Upper lobe of left lung (tissue), 6 donors: Measurements from ENCODE around the gene C17orf75. TPM values are rescaled to one million over a fixed set of nuclear protein-coding genes. Genes with fewer than 3 reads are reported as not detected.
"Not testable (repeated sequence)": the region's sequence is repeated elsewhere in the genome, so short reads cannot be mapped to it uniquely, and the experiment has no call there.

ENCODE experiments used
- ATAC-seq, 2 donors: fragments of 200-7000 bp; cut with Tn5 transposase; one replicate each; pipeline ENCODE4 v1.9.1; 2022; ENCODE audit warnings: mild to moderate bottlenecking in 2 of 2, moderate library complexity in 2 of 2; ENCODE audit not compliant: low FRiP score in 2 of 2
- DNase-seq, 2 donors: peaks; one replicate each; pipeline ENCODE4 v3.0.0-alpha.2; 2019 to 2020
- H3K27ac ChIP-seq, 4 donors: fragments of 200-600 bp; sonication (generic); one replicate each; pipeline ENCODE4 v1.5.1; 2016 to 2019
- H3K27me3 ChIP-seq, 4 donors: fragments of 200-600 bp; sonication (generic); one replicate each; pipeline ENCODE4 v1.5.1; 2017 to 2019
- H3K36me3 ChIP-seq, 4 donors: fragments of 200-600 bp; sonication (generic); one replicate each; pipeline ENCODE4 v1.5.1; 2016 to 2019
- H3K4me1 ChIP-seq, 4 donors: fragments of 200-600 bp; sonication (generic); one replicate each; pipeline ENCODE4 v1.5.1; 2018 to 2019
- H3K4me3 ChIP-seq, 4 donors: fragments of 200-600 bp; sonication (generic); one replicate each; pipeline ENCODE4 v1.5.1; 2017 to 2019; ENCODE audit warnings: mild to moderate bottlenecking in 2 of 4, moderate library complexity in 1 of 4
- H3K9me3 ChIP-seq, 4 donors: fragments of 200-600 bp; sonication (generic); one replicate each; pipeline ENCODE4 v1.5.1; 2018 to 2019
- CTCF ChIP-seq, 6 experiments: fragments of 450-650 bp in 4 of 6; fragments of 200-600 bp in 2 of 6; sonication (generic) in 2 of 6; IDR thresholded peaks; one replicate each; pipeline ENCODE4 v1.5.1; 2016 to 2019; ENCODE audit warnings: antibody characterized with exemption in 6 of 6
- EP300 ChIP-seq, 4 donors: sonication (generic); formaldehyde crosslinking; IDR thresholded peaks; one replicate each; pipeline ENCODE4 v1.5.1; 2017; ENCODE audit warnings: antibody characterized with exemption in 4 of 4, control low read depth in 2 of 4
- POLR2A ChIP-seq, 4 donors: fragments of 450-650 bp; IDR thresholded peaks; one replicate each; pipeline ENCODE4 v1.5.1; 2016 to 2017; ENCODE audit warnings: antibody characterized with exemption in 4 of 4, mild to moderate bottlenecking in 2 of 4
- POLR2AphosphoS5 ChIP-seq, 2 donors: sonication (generic); formaldehyde crosslinking; IDR thresholded peaks; one replicate each; pipeline ENCODE4 v1.5.1; 2017; ENCODE audit warnings: antibody characterized with exemption in 2 of 2
- WGBS, 2 donors: methylation state at CpG; one replicate each; pipeline ENCODE4 v1.1.5; 2017 to 2018; 5-methylcytosine and 5-hydroxymethylcytosine counted together
- total RNA-seq, 6 donors: library from RNA; depleted of rRNA in 4 of 6; stranded (reverse); fragments of >200 nt in 4 of 6; gene quantifications; one replicate each; pipeline versions ENCODE4 v1.1.0 to v1.2.1, GENCODE V29; 2016 to 2021
- donor health status: DM: no; HTN: no; CAD: no; lungs with moderate emphysema.
- donor health status: DM: no; HTN: yes; CAD: no; lungs with severe emphysema.

The C17orf75 gene
- total RNA-seq, 6 donors from 2014 or later = 4.7 to 17.8 (median 12.9) TPM

- TF ChIP-seq CTCF (IDR thresholded peaks at IDR 0.05) (peak; percentile 86 to 96 (median 93)), POLR2A (IDR thresholded peaks at IDR 0.05) (no peak)
- Histone ChIP-seq H3K27ac (no peak overlapping the region), H3K36me3 (no peaks in the 10 kb centered on the region), H3K4me1 (peaks cover 5 to 10% (median 7%) of the 10 kb centered on the region in 4 donors), H3K27me3 (no peaks in the 10 kb centered on the region), H3K9me3 (no peaks in the 10 kb centered on the region), H3K4me3 (peak overlapping the region in 3 of 4 donors; percentile 7 to 31 (median 18))
- peak; percentile 90 to 94 for ATAC-seq
- 16 to 18% methylated on average over 5 of the region's 5 CpGs for WGBS, 2 donors
- DNase-seq = peak in 1 of 2 donors; percentile 80
Measured at GRCh38 chr17:32319548-32319905, 22.4 kb downstream of the C17orf75 start.

- no peak for DNase-seq
Measured at GRCh38 chr17:32318071-32318470, 23.9 kb downstream of the C17orf75 start.

GRCh38 chr17:32317353-32317752 lies 24.6 kb downstream of the C17orf75 start:
- Histone ChIP-seq H3K4me3 (no peak overlapping the region), H3K36me3 (no peaks in the 10 kb centered on the region), H3K27ac (no peak overlapping the region), H3K27me3 (no peaks in the 10 kb centered on the region), H3K9me3 (no peaks in the 10 kb centered on the region), H3K4me1 (no peaks in the 10 kb centered on the region)
- ATAC-seq = no peak
- TF ChIP-seq POLR2A (IDR thresholded peaks at IDR 0.05) (no peak), CTCF (IDR thresholded peaks at IDR 0.05) (no peak), POLR2AphosphoS5 (IDR thresholded peaks at IDR 0.05) (no peak), EP300 (IDR thresholded peaks at IDR 0.05) (no peak)
- DNase-seq = no peak
- 77 to 81% methylated on average over 4 of the region's 4 CpGs for WGBS, 2 donors

More at GRCh38 chr17:32318071-32318470, 23.9 kb downstream of the C17orf75 start:
- H3K4me1 ChIP-seq = no peaks in the 10 kb centered on the region
- WGBS, 2 donors = 88 to 90% methylated on average over 8 of the region's 8 CpGs
- no peaks in the 10 kb centered on the region for H3K9me3 ChIP-seq
- H3K36me3 ChIP-seq = no peaks in the 10 kb centered on the region
- no peaks in the 10 kb centered on the region for H3K27me3 ChIP-seq
- ATAC-seq = no peak
- TF ChIP-seq CTCF (IDR thresholded peaks at IDR 0.05) (no peak), POLR2AphosphoS5 (IDR thresholded peaks at IDR 0.05) (no peak), EP300 (IDR thresholded peaks at IDR 0.05) (no peak), POLR2A (IDR thresholded peaks at IDR 0.05) (no peak)
- H3K27ac ChIP-seq = no peak overlapping the region
- H3K4me3 ChIP-seq = no peak overlapping the region

GRCh38 chr17:32316653-32317052 lies 25.3 kb downstream of the C17orf75 start:
- H3K27ac ChIP-seq, ATAC-seq, H3K4me3 ChIP-seq, H3K36me3 ChIP-seq, H3K9me3 ChIP-seq, H3K27me3 ChIP-seq, H3K4me1 ChIP-seq, DNase-seq: not testable (repeated sequence)
- 92 to 97% methylated on average over 5 of the region's 5 CpGs for WGBS, 2 donors

- no peaks in the 10 kb centered on the region for H3K27me3 ChIP-seq
- no peaks in the 10 kb centered on the region for H3K9me3 ChIP-seq
- no peaks in the 10 kb centered on the region for H3K36me3 ChIP-seq
- no peak for TF ChIP-seq POLR2A (IDR thresholded peaks at IDR 0.05)
- no peak for TF ChIP-seq CTCF (IDR thresholded peaks at IDR 0.05)
- no peak for TF ChIP-seq EP300 (IDR thresholded peaks at IDR 0.05)
- TF ChIP-seq POLR2AphosphoS5 (IDR thresholded peaks at IDR 0.05) = no peak
- 88 to 89% methylated on average over 8 of the region's 8 CpGs for WGBS, 2 donors
- ATAC-seq = no peak
- H3K4me1 ChIP-seq = no peaks in the 10 kb centered on the region
- H3K27ac ChIP-seq = no peak overlapping the region
- H3K4me3 ChIP-seq = no peak overlapping the region
- no peak for DNase-seq
Measured at GRCh38 chr17:32315171-32315570, 26.8 kb downstream of the C17orf75 start.
